Measurements from ENCODE around the gene RASL10A. TPM values are rescaled to one million over a fixed set of nuclear protein-coding genes. Genes with fewer than 3 reads are reported as not detected.
A peak's percentile ranks its signal among the peaks of the same experiment; 100 is the strongest.

RASL10A gene
- total and polyA plus RNA-seq, 4 experiments from 2014 or later = 0.36 to 0.79 TPM; not detected in 2

DNA sequence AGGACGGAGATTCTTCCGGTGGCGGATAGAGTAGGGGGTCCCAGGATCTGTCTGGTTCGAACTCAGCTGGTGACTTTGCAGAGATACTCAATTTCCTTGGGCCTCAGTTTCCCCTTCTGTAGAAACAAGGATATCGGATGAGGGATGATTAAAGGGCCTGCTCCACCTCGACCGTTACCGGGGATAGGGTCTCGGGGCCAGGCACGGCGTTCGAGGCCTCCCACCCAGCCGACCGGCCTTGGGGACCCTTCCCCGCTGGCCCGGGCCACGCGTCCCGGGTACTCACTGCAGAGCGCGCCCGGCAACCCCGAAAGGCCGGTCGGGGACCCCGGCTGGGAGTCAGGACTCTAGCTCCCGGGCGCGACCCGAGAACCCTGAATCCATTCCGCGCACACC, 48.0 kb downstream of the RASL10A start:
- Mint-ChIP-seq H3K9me3 (peaks cover 0 to 3% (median 0%) of the 10 kb centered on the region in 8 donors), H3K36me3 (peaks cover 20 to 41% of the 10 kb centered on the region in 2 donors), H3K4me3 (peak overlapping the region; percentile 91 to 99 (median 98)), H3K4me1 (peaks cover 33 to 58% (median 43%) of the 10 kb centered on the region in 4 donors), H3K27ac (peak overlapping the region; percentile 64 to 100 (median 99)), H3K27me3 (no peaks in the 10 kb centered on the region)
- CTCF ChIA-PET (ENCODE audit: partially characterized antibody) = interaction anchor here (0.7 to 1.4 kb wide), 2 partner anchors 20 to 22 kb away, joined by 5 read pairs; no protein-coding TSS in a partner anchor
- Histone ChIP-seq H3K27me3 (ENCODE audit: insufficient read depth, low read length) (no peaks in the 10 kb centered on the region), H3K9me3 (ENCODE audit: control insufficient read depth in 1 of 2, low read length in 2 of 2) (no peaks in the 10 kb centered on the region), H3K36me3 (ENCODE audit: insufficient read depth, low read length) (peaks cover 12% of the 10 kb centered on the region), H3K27ac (ENCODE audit: low read depth, low read length) (peak overlapping the region; percentile 99), H3K4me3 (ENCODE audit: low read length in 2 of 2) (peak overlapping the region; percentile 78 to 79), H3K4me1 (ENCODE audit: insufficient read depth, low read length) (peaks cover 50% of the 10 kb centered on the region)
- DNase-seq = no peak
- POLR2A ChIA-PET (ENCODE audit: partially characterized antibody) = interaction anchor here (0.7 to 1.9 kb wide), 6 partner anchors 13 to 467 kb away, joined by 3 to 7 read pairs (median 5); partner anchors contain the start of genes GAS2L1 and XBP1
- intact Hi-C loops (cut with micrococcal nuclease) = loop anchor here (5.0 kb wide), 1 partner anchor 335 kb away; the partner anchor contains the start of gene NF2

DNA sequence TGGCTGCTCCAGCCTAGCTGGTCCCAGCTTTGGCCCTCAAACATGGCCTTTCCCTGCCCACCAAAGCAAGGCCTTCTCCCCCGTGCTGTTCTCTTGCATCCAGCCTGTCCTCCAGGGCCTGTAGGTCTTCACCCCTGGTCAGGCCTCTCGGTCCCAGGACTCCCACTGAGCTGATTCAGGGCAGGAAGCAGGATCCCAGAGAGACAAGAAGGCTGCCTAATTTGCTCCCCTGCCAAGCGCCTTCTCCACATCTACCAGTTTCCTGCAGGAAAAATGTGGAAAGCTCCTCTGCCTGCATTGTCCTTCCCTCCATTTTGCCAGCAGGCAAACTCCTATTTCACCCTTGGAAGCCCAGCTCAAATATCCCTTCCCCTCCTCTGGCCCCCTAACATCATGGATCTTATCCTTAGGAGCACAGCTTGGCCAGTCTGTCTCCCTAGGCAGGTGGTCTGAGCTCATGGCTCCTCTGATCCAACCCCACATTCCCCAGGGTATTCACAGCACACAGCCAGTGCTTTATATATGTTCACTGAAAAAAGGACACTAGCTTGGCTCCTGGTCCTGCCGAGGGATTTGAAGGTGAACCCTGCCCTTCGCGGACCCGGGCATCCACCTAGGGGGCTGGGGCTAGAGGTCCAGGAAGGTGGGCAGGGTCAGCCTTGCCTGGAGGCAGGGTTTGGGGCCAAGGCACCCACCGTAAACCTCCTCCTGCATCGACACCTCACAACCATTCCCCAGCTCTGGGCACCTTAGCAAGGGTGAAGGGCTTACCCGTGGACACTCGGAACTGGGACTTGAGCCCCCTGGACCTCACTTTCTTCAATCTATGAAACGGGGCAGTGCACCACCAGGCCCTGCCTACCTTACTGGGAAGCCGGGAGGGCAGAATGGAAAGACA, 48.7 kb downstream of the RASL10A start:
- DNase-seq = no peak
- ChIA-PET POLR2A (ENCODE audit: partially characterized antibody) (interaction anchor here (0.7 to 1.9 kb wide), 6 partner anchors 13 to 467 kb away, joined by 3 to 7 read pairs (median 5); partner anchors contain the start of genes GAS2L1 and XBP1), CTCF (ENCODE audit: partially characterized antibody) (interaction anchor here (0.6 to 1.4 kb wide), 3 partner anchors 21 to 439 kb away, joined by 3 to 5 read pairs (median 5); no protein-coding TSS in a partner anchor)
- Mint-ChIP-seq H3K4me1 (peaks cover 27 to 52% (median 36%) of the 10 kb centered on the region in 4 donors), H3K9me3 (peaks cover 0 to 3% (median 0%) of the 10 kb centered on the region in 8 donors), H3K27ac (peak overlapping the region; percentile 29 to 98 (median 77)), H3K4me3 (peak overlapping the region; percentile 87 to 99 (median 96)), H3K36me3 (peaks cover 14 to 35% of the 10 kb centered on the region in 2 donors), H3K27me3 (no peaks in the 10 kb centered on the region)
- Histone ChIP-seq H3K4me1 (ENCODE audit: insufficient read depth, low read length) (peaks cover 43% of the 10 kb centered on the region), H3K27ac (ENCODE audit: low read depth, low read length) (peak overlapping the region; percentile 99), H3K4me3 (ENCODE audit: low read length in 2 of 2) (peak overlapping the region; percentile 78 to 79), H3K27me3 (ENCODE audit: insufficient read depth, low read length) (no peaks in the 10 kb centered on the region), H3K36me3 (ENCODE audit: insufficient read depth, low read length) (peaks cover 5% of the 10 kb centered on the region), H3K9me3 (ENCODE audit: control insufficient read depth in 1 of 2, low read length in 2 of 2) (no peaks in the 10 kb centered on the region)
- intact Hi-C loops (cut with micrococcal nuclease) = loop anchor here (5.0 kb wide), 1 partner anchor 335 kb away; the partner anchor contains the start of gene NF2

DNA sequence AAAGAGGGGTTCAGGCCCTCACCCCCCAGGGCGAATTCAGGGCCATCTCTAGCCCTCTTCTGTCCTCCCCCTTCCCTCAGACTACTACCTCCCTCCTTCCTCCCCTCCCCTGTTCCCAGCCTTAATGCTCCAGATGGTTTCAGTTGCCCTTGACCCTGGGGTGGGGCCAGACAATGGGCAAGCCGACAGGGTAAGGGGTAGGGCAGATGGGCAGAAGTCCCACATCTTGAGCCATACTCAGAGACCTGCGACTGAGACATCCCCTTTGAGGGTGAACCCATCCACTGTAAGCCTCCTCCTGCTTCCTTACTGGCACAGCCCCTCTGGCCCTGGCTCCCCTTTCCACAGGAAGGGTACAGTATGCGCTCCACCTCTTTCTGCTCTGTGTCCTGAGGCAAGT, 49.6 kb downstream of the RASL10A start:
- intact Hi-C loops (cut with micrococcal nuclease) = loop anchor here (5.0 kb wide), 1 partner anchor 336 kb away; the partner anchor contains the start of gene NF2
- Histone ChIP-seq H3K4me1 (ENCODE audit: insufficient read depth, low read length) (peaks cover 34% of the 10 kb centered on the region), H3K36me3 (ENCODE audit: insufficient read depth, low read length) (no peaks in the 10 kb centered on the region), H3K27me3 (ENCODE audit: insufficient read depth, low read length) (no peaks in the 10 kb centered on the region), H3K4me3 (ENCODE audit: low read length in 2 of 2) (no peak overlapping the region), H3K9me3 (ENCODE audit: control insufficient read depth in 1 of 2, low read length in 2 of 2) (no peaks in the 10 kb centered on the region), H3K27ac (ENCODE audit: low read depth, low read length) (no peak overlapping the region)
- Mint-ChIP-seq H3K36me3 (peaks cover 8 to 27% of the 10 kb centered on the region in 2 donors), H3K4me3 (peak overlapping the region in 3 of 8 donors; percentile 12 to 51 (median 32)), H3K4me1 (peaks cover 22 to 43% (median 29%) of the 10 kb centered on the region in 4 donors), H3K9me3 (peaks cover 0 to 3% (median 0%) of the 10 kb centered on the region in 8 donors), H3K27me3 (no peaks in the 10 kb centered on the region), H3K27ac (no peak overlapping the region)
- ChIA-PET CTCF (ENCODE audit: partially characterized antibody) (no interaction called here), POLR2A (ENCODE audit: partially characterized antibody) (no interaction called here)
- no peak for DNase-seq

DNA sequence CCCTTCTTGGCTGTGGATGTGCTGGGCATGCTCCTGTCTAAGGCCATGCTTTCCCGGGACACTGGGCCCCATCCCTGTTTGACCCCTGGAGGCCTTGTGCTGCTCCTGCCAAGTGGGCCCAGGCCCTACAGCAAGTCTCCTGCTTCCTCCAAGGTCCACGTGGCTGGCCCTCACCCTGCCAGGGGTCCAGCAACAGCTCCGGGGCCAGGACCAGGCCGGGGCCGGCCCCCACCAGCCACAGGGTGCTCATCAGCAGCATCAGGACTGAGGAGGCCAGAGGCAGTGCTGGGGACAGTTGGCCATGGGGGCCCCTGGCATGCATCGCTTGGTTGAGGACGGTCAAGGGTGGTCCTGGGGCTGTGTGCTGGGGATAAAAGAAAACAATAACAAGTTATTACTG, 50.2 kb downstream of the RASL10A start:
- Mint-ChIP-seq H3K9me3 (peaks cover 0 to 3% (median 0%) of the 10 kb centered on the region in 8 donors), H3K27me3 (no peaks in the 10 kb centered on the region), H3K4me3 (no peak overlapping the region), H3K4me1 (peaks cover 15 to 37% (median 23%) of the 10 kb centered on the region in 4 donors), H3K36me3 (peaks cover 4 to 21% of the 10 kb centered on the region in 2 donors), H3K27ac (peak overlapping the region in 1 of 7 donors; percentile 7)
- no peak overlapping the region for H3K4me3 ChIP-seq (ENCODE audit: low read length in 2 of 2)
- ChIA-PET CTCF (ENCODE audit: partially characterized antibody) (no interaction called here), POLR2A (ENCODE audit: partially characterized antibody) (no interaction called here)
- no peak overlapping the region for H3K27ac ChIP-seq (ENCODE audit: low read depth, low read length)
- H3K4me1 ChIP-seq (ENCODE audit: insufficient read depth, low read length) = peaks cover 28% of the 10 kb centered on the region
- no peaks in the 10 kb centered on the region for H3K27me3 ChIP-seq (ENCODE audit: insufficient read depth, low read length)
- DNase-seq = no peak
- H3K36me3 ChIP-seq (ENCODE audit: insufficient read depth, low read length) = no peaks in the 10 kb centered on the region
- no peaks in the 10 kb centered on the region for H3K9me3 ChIP-seq (ENCODE audit: control insufficient read depth in 1 of 2, low read length in 2 of 2)
- intact Hi-C loops (cut with micrococcal nuclease) = loop anchor here (5.0 kb wide), 1 partner anchor 337 kb away; the partner anchor contains the start of gene NF2

DNA sequence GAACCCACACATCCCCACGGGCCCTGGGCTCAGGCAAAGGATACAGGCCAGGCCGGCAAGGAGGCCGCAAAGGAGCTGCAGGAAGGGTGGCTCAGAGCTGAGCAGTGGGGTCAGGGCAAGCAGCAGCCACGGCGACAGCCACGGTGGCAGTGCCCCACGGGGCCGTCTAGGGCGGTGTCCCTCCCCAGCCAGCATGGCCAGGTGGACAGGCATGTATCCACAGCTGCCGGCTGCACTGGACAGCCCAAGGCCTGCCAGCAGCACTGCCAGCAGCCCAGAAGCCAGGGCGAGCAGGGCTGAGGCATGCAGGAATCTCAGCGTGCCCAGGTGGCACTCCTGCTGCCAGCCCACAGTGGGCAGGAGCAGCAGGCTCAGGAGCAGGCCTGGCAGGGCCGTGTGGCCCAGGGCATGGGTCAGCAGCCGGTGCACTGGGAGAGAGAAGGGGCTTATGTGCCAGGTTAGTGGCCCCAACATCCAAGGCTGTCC, 51.7 kb downstream of the RASL10A start:
- intact Hi-C loops (cut with micrococcal nuclease) = no loop called here
- Mint-ChIP-seq H3K4me3 (no peak overlapping the region), H3K27me3 (no peaks in the 10 kb centered on the region), H3K9me3 (peaks cover 0 to 3% (median 0%) of the 10 kb centered on the region in 8 donors), H3K4me1 (peaks cover 9 to 22% (median 12%) of the 10 kb centered on the region in 4 donors), H3K36me3 (peaks cover 4 to 9% of the 10 kb centered on the region in 2 donors), H3K27ac (no peak overlapping the region)
- peaks cover 15% of the 10 kb centered on the region for H3K4me1 ChIP-seq (ENCODE audit: insufficient read depth, low read length)
- no peaks in the 10 kb centered on the region for H3K36me3 ChIP-seq (ENCODE audit: insufficient read depth, low read length)
- ChIA-PET POLR2A (ENCODE audit: partially characterized antibody) (no interaction called here), CTCF (ENCODE audit: partially characterized antibody) (no interaction called here)
- no peak for DNase-seq
- H3K4me3 ChIP-seq (ENCODE audit: low read length in 2 of 2) = no peak overlapping the region
- no peaks in the 10 kb centered on the region for H3K27me3 ChIP-seq (ENCODE audit: insufficient read depth, low read length)
- no peaks in the 10 kb centered on the region for H3K9me3 ChIP-seq (ENCODE audit: control insufficient read depth in 1 of 2, low read length in 2 of 2)
- no peak overlapping the region for H3K27ac ChIP-seq (ENCODE audit: low read depth, low read length)

Small RNA genes within 50 kb of the gene (microRNA-seq; reads per million reads assigned to microRNA genes)
- gene MIR3653 (ENCODE audit: borderline microRNAs expressed, borderline number of aligned reads, borderline replicate concordance) = 102 reads per million, percentile 69 among the genes with 10 or more reads in this experiment

Other genes starting within 250 kb of the RASL10A start
- not detected for gene KREMEN1, start 242.7 kb downstream of the RASL10A start, total RNA-seq
- gene KREMEN1, start 242.7 kb downstream of the RASL10A start, polyA plus RNA-seq = not detected
- not detected for gene EMID1, start 109.8 kb downstream of the RASL10A start, total RNA-seq
- under 1 TPM in 1 of 2 donors, not detected in 1; 0.11 TPM for gene EMID1, start 109.8 kb downstream of the RASL10A start, polyA plus RNA-seq
- gene RHBDD3, start 47.7 kb downstream of the RASL10A start, total RNA-seq = 10 to 100 TPM; 14.2 to 16.1 TPM
- 1 to 10 TPM; 7.8 to 8.0 TPM for gene RHBDD3, start 47.7 kb downstream of the RASL10A start, polyA plus RNA-seq
- gene EWSR1, start 47.4 kb downstream of the RASL10A start, total RNA-seq = 100 to 1,000 TPM; 247 to 250 TPM
- gene EWSR1, start 47.4 kb downstream of the RASL10A start, polyA plus RNA-seq = 100 to 1,000 TPM; 192 to 210 TPM
- 1 to 10 TPM in 1 of 2 experiments, under 1 TPM in 1; 0.47 to 1.2 TPM for gene GAS2L1, start 9.0 kb downstream of the RASL10A start, total RNA-seq
- gene GAS2L1, start 9.0 kb downstream of the RASL10A start, polyA plus RNA-seq = under 1 TPM; 0.81 to 0.88 TPM
- 10 to 100 TPM; 41.3 to 42.7 TPM for gene AP1B1, start 72.9 kb upstream of the RASL10A start, total RNA-seq
- 10 to 100 TPM in 1 of 2 donors, 1 to 10 TPM in 1; 9.1 to 20.2 TPM for gene AP1B1, start 72.9 kb upstream of the RASL10A start, polyA plus RNA-seq
- gene RFPL1, start 122.9 kb upstream of the RASL10A start, total RNA-seq = not detected
- gene RFPL1, start 122.9 kb upstream of the RASL10A start, polyA plus RNA-seq = not detected
- under 1 TPM; 0.47 to 0.61 TPM for gene NEFH, start 164.5 kb upstream of the RASL10A start, total RNA-seq
- 1 to 10 TPM in 1 of 2 donors, not detected in 1; 1.1 TPM for gene NEFH, start 164.5 kb upstream of the RASL10A start, polyA plus RNA-seq
- gene THOC5, start 238.1 kb upstream of the RASL10A start, total RNA-seq = 10 to 100 TPM; 57.6 to 57.7 TPM
- 10 to 100 TPM; 24.6 to 27.5 TPM for gene THOC5, start 238.1 kb upstream of the RASL10A start, polyA plus RNA-seq